Inflammatory macrophage (primary cell): ENCODE measurements around the gene LPIN1.

Experiments used
- DNase-seq, 2 donors: peaks; one replicate each; pipeline ENCODE4 v3.0.0-alpha.2; 2020 to 2022

Gene LPIN1

DNA sequence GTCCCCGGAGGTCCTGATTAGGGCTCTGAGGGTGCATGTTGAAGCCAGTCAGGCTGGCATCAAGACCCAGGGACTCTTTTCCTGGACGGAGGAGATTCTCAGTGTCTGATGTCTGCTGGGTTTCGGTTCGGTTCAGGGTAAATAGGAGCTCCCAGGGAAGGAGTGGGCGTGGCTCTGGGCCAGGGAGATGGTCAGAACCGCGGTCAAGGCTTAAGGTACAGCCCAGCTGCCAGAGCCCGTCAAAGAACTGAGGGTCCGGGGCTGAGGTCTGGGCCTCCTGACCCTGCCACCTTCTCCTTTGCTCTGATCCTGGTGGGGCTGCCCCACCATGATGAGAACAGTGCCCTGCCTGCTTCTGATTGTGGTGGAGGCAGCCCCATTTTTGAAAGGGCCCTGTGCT lies 39.8 kb downstream of the LPIN1 start:
- DNase-seq = no peak

DNA sequence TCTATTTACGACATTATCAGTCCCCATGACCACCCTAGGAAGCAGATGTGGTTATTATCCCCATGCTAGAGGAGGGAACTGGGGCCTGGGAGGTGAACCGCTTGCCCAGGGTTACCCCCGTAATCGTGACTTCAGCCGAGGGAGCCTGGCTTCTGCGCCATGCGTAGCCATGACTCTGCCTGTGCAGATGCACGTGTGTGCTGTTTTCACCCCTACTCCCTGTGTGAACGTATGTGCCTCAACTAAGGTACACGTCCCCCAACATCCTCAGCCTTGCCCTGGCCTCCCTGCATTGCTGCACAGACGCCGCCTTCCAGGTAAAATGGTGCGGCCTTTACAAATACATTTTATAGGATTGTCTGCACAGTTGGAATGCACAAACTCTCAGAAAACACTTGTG lies 40.2 kb downstream of the LPIN1 start:
- no peak for DNase-seq

DNA sequence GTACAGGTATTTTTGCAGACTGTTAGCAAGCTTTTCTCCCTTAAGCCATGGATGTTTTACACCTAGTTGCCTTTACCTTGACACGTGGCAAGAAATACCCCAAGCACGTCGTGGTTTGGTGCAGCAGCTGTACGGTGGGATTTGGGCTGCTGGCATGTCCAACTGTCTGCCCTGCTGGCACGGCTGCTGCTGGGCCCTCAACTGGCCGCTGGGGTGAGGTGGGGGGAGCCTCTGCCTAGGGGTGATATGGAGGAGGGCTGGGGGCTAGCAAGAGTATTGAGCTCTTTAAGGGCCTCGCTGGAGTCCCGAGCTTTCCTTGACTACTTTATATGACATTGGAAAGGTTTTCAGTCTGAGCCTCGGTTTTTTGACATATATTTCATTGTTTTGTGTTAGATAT lies 41.6 kb downstream of the LPIN1 start:
- DNase-seq = no peak

DNA sequence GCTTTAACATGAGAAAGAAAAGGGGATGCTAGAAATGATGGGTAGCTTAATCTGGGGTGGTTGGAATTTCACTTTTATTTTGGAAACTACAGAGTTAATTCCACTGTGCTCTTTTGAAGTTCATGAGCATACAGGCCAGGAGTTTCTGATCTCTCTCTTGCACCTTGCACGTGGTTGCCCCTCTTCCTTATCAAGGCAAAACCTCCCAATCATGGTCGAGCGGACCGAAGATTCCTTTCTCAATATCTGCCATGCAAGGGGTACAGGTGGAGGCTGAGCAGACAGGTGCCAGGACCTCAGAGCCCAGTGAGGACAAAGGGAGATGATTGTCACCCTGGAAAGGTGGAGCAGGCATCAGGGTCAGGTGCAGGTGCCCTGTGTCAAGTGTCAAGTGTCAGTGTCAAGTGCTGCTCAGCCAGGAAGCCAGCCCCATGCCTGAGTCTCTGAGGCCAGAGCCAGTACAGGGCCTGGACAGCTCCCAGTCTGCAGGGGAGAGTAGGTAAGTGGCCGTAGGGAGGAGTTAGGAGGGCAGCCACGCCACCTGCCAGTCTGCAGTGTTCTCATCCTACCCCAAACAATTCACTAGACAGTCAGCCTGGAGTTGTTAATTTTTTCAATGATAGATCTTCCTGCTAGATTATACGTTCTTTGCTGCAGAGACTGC lies 42.2 kb downstream of the LPIN1 start:
- no peak for DNase-seq

DNA sequence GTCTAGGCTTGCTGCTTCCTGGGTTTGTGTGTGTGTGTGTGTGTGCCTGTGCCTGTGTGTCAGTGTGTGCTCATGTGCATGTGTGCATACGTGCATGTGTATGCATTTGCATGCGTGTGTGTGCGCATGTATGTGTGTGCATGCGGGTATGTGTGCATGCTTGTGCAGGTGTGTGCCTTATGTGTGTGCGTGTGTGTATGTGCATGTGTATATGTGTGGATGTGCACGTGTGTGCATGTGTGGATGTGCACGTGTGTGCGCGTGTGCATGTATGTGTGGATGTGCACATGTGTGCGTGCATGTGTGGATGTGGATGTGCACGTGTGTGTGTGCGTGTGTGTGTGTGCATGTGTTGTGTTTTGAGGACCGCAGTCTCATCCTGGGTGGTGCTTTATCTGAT lies 42.8 kb downstream of the LPIN1 start:
- DNase-seq = no peak

DNA sequence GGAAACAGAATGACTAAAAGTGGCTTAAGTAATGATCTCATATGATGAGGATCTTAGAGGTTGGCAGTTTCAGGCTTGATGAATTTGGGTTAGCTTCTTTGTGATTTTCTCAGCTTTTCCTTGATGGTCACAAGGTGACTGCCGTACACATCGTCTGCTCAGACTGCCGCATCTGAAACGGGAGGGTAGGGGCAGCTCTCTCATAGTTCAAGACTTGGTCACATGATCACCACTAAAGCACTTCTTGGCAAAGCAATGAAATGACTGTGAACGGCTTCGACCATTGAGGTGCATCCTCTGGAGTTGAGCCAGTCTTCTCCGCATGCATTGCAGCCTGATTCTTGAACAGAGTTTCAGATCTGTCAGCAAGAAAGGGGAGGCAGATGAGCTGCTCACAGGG lies 43.8 kb downstream of the LPIN1 start:
- no peak for DNase-seq

DNA sequence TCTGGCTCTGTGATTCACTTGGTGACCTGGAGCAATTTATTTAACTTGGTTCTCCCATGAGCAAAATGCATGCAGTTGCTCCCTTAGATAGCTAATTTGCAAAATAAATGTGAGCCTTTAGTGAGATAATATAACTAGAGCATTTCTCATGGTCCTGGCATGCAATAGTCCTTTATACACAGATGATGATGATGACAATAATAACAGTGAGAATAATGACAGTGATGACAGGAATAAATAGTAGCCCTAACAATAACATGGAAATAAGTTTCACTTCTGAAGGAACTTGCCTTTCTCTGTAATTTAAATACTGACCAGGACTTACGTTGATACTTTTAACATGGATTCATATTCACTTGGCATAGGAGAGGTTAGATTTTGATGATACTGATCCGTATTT lies 49.2 kb downstream of the LPIN1 start:
- DNase-seq = no peak

DNA sequence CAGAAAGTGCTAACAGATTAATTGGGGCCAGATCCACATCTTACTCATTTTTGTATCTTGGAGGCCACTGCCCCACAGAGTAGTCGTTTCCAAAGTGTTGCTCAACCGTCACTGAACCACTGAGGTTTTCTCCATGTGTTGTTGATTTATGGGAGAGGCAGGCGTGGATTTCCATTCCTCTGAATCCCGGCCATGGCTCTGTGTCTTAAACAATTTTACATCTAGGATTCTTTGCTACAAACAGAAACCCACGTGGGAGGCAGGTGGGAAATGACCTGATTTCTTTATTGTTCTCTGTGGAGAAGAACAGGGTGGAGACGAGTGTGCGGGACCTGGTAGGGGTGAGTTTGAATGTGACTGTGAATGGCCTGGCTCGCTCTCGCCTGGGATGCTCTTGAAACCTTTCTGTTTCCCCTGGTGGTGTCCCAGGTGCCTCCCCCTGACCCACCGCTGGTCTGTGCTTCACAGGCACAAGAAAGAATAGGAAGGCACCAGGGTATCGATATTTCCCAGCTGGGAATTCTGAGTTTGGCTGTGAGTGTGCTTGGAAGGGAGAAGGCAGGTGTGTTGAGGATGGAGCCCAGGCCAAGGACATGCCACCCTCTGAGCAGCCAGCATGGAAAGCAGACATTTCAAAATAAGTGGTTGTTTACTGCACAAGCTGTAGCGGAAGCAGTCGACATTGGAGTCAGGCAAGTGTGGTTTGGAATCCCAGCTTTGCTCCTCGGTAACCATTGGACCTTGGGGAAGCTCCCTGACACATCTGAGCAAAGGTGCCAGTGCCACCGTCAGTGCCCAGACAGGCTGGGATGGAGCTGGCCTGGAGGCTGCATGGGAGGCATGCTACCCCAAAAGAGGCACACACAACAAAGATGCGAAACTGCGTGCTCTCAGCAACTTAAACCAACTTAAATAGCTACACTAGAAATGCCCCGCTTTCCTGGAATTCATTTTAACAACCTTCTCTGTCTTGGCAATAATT lies 50.0 kb downstream of the LPIN1 start:
- DNase-seq = no peak

DNA sequence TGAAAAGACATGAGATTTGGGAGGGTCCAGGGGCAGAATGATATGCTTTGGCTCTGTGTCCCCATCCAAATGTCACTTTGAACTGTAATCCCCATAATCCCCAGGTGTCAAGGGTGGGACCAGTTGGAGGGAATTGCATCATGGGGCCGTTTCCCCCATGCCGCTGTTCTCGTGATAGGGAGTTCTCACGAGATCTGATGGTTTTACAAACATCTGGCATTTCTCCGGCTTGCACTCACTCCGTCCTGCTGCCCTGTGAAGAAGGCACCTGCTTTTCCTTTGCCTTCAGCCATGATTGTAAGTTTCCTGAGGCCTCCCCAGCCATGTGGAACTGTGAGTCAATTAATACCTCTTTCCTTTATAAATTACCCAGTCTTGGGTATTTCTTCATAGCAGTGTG lies 51.4 kb downstream of the LPIN1 start:
- DNase-seq = no peak

DNA sequence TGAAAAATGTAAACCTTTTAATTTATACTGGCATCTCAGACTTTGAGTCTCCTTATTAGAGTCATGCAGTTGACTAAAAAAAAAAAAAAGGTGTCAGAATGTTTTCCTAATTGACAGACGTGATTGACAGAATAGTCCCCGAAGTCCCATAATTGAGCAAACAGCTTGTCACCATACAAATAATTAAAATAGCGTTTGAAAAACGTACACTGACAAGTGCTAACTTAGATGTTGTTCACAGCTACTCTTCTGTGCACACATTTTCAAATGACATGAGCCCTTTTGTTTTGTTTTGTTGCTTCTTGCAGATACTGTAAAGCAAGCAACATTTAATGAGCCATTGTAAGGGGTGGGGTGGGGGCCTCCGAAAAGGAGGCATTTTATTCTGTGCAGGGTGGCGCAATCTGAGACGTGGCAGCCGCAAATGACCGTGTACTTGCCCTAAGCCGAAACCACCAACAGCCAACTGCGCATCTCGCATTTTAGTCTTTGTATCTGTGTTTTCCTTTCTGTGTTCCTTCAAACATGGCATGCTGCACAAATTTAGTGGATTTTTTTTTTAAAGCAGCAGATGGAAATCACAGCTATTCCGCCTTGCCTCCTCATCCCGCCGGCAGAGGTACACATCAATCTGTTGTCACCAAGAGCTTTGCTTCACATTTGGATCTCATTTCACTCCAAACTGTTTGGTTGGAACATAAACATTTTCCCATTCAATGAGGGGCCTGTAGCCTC lies 52.4 kb downstream of the LPIN1 start:
- no peak for DNase-seq

DNA sequence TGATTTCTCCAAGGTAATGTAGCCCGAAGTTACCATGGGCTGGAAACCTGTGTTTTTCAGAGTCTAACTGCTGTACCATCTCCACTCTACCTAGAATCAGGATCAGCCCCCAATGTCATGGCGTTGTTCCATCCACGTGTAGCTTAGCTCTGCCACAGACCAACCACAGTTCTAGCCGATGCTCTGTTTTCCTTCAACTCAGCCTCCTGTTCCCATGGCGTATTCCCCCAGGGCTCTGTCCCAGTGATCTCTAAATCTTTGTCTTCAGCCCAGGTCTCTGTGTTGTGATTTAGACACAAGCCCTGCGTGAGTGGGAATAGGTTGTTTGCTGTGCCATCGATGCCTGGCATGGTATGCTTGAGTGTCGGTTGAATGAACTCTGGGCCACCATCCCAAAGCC lies 53.4 kb downstream of the LPIN1 start:
- DNase-seq = no peak

DNA sequence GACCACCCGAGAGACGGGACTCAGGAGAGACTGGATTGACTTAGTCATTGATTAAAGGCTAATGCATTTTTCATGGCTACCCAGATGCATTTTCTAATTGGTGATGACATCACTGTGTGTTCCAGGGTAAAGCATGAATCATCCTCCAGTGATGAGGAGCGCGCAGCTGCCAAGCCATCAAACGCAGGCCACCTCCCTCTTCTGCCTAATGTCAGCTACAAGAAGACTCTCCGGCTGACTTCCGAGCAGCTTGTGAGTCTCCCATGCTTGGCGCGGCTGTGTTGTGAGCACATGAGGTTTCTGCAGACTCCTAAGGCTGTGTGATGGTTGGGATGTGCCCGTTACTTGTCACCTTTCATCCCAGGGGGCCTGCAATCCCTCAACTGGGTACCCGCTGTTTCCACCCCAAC lies 56.4 kb downstream of the LPIN1 start:
- DNase-seq = no peak

DNA sequence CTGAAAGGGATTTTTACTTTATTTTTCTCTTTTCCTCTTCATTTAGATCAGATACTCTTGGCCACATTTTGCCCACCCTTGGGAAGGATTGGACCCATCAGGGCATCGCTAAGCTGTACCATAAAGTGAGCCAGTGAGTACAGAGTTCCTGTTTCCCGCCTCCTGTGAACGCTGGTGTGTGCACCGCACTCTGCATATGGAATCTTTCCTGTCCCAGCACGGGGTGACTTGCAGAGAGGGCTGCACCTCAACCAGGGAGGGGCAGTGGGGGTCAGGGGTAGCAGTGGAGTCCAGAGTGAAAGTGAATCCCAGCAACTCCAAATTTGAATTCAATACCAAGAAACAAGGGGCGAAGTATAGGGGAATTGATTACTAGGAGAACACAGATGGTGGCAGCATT lies 58.6 kb downstream of the LPIN1 start:
- no peak for DNase-seq

DNA sequence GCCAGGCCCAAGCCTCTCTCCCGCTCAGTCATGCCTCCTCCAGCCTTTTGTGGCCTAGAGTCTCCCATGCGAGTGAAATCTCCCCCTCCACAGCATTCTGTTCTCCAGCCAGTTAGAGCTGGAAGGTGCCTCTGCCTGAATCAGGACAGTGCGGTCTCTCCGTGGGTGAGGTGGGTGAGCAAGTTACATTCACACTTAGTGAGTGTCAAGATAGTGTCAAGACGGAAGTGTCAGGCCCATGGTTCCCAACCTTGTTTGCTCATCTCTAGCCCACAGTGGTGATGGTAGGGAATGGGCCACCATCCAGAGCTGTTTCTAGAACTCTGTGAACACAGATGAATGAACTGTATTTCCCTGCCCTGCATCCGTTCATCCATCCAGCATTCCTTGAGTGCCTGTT lies 59.5 kb downstream of the LPIN1 start:
- DNase-seq = no peak

DNA sequence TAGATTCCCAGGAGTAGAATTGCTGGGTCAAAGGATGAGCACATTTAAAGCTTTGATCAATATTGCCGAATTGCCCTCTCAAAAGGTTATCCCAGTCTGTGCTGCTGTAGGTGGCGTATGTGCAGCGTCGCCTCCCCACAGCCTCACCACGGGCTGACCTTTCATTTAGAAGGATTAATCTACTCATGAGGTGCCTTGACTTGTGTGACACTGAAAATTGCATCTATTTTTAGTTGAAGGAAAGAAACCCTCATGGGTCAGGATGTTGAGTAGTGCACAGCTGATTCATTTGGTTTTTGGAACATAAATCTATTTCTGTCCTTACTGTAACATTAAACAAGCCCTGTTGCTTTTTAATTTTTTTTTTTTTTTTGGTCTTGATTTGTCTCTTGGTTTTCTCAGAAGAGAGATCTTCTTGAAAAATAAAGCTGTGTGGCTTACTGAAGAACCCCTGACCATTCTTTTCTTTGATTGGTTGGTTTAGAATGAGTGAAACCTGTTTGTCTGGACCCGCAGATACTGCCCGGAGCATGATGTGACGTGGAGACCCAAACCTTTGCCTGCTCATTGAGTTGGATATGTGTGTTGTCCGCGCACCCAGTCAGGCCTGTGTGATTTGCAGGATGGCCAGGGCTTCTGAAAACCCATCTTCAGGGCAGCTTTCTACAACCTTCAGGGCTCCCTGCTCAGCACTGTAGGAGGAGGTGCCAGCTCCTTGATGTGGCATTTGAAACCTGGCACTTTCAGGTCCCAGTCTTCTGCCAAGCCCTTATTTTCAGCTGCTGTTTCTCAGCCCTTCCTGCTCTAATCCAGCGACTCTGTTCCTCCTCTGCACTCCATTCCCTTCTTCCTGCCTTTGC lies 61.0 kb downstream of the LPIN1 start:
- DNase-seq = no peak

DNA sequence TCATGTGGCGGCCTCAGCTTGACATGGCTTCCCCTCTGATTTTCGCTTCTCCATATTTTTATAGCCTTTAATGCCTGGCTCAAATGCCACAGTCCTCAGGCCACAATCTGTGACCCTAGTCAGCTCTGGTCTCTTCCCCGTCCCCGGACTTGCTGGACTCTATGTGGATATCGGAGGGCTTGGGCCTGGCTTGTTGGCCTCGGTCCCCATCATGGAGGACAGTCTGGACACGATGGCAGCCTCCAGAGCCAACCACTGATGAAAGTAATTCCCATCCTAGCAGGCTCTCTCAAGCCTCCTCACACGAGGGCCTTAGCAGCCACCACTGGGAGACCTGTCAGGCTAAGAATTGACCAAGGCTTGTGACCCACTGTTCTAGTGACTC lies 61.6 kb downstream of the LPIN1 start:
- DNase-seq = no peak

DNA sequence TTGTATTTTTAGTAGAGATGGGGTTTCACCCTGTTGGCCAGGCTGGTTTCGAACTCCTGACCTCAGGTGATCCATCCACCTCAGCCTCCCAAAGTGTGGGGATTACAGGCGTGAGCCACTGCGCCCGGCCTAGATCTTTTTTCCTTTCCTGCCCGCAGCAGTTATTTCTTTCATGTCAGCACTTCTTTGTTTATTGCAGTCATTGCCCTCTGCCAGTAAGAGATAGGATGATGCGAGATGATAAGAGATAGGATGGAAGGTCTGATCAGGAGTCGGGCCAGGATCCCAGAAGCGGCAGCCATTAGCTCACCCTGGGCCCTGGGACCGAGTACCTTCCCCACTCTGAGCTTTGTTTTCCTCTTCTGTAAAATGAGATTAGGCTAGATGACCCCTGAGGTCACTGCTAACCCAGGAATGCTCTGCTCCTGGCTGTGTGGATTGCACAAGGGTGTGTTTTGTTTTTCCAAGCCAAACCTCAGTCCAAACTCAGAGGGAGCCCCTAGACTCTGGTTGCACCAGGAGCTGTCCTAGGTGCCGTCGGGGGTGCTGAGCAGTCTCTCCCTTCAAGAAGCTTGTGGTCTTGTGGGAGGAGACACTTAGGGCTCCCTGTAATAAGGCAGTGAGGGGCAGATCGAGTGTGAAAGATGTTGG lies 63.3 kb downstream of the LPIN1 start:
- no peak for DNase-seq

DNA sequence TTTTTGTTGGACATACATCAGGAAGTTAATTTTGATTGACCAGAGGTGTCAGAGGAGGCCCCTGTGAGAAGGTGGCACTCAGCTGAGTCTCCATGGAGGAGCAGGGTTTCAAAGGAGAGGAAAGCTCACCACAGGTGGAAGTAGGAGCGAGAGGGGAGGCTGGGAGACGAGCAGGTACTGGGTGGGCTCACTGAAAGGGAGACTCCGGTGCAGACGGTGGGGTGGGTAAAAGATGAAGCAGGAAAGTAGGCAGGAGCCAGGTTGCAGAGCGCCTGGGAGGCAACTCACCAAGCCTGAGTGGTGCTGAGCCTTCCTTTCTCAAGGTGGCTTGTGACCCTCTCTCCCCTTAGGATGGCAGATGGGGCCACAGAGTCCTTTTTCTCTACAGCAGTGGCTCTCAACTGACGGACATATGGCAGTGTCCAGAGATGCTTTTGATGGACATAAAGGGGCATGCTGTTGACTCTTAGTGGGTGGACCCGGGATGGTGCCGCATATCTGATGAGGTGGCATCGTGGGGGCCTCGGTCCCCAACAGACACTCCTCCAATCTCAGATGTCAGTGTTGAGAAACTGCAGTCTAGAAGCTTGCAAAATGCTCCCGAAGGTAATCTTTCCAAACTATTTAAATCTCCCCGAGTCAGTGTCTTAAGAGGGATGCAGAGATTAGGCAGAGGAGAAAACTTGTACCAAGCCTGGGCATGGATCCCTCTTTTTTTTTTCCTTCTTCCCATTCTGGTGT lies 64.0 kb downstream of the LPIN1 start:
- no peak for DNase-seq

DNA sequence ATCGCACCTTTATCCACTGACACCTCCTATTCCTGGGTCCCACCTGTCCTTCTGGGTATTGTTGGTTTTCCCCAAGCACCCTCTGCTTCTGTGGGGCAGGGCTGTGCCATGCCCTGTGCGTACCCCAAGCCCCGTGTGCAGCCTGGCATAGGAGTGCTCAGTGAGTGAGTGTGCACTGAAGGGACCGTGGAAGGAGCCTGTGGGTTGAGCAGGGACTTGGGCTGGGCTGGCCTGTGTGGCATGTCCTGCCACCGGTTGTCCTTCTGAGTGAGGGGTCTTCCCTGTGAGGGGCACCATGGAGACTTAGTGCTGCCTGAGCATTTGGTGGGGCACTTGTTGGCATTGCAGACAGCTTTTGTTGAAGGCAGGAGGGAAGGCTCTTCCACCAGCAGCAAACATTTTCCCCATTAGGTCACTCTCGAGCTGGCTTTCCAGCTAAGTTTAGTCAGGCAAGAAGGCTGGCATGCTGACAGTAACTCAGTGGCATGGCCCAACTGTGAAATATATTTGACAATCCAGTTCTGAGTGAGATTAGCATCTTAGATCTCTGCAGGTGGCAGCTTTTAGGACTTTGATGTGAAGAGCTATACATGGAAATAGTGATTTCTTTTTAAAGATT lies 64.7 kb downstream of the LPIN1 start:
- DNase-seq = no peak

DNA sequence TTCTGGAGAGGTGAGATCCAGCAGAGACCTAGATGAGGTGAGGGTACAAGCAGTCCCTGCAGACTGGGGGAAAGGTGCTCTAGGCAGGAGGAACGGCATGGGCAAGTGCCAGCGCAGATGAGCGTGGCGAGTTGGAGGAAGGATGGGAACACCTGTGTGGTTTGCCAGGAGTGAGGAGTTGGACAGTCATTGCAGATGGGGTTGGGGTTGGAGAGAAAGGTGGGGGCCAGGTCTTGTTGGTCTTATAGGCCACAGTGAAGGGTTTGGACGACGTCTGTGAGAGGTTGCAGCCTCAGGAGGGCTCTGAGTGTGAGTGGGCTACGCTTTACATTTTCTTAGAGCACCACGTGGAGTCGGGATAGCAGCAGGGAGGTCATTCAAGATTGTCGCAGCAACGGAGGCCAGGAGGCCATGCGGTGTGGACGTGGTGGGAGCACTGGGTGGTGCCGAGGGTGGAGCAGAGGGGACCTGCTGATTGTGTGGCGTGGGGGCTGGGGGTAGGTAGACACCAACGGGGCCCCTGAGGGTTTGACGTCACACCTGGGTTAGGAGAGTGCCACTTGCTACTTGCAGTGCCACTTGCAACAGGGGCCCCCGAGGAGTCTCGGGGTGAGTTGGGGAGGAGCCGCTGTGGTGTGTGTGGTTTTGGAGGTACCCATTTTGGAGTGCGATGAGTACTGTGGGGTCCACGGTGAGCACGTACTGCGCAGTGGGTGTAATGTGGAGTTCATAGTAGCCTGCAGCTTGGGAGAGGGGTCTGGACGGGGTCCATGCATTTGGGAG lies 66.2 kb downstream of the LPIN1 start:
- no peak for DNase-seq
